Vagina (tissue), 2 donors: Measurements from ENCODE around the gene CACNA1D.

Experiments used
- CTCF ChIP-seq, 3 experiments: fragments of 450-650 bp in 2 of 3; fragments of 200-600 bp in 1 of 3; sonication (generic) in 1 of 3; IDR thresholded peaks; one replicate each; pipeline ENCODE4 v1.5.1; 2017 to 2019; ENCODE audit warnings: antibody characterized with exemption in 3 of 3, mild to moderate bottlenecking in 2 of 3, moderate library complexity in 2 of 3
- POLR2A ChIP-seq, 2 donors: fragments of 450-650 bp; IDR thresholded peaks; one replicate each; pipeline ENCODE4 v1.6.1; 2017; ENCODE audit warnings: antibody characterized with exemption in 2 of 2, mild to moderate bottlenecking in 2 of 2, moderate library complexity in 2 of 2
- POLR2AphosphoS5 ChIP-seq, 2 donors: sonication (generic); formaldehyde crosslinking; IDR thresholded peaks; one replicate each; pipeline ENCODE4 v1.9.0; 2017; ENCODE audit warnings: antibody characterized with exemption in 2 of 2, mild to moderate bottlenecking in 2 of 2, low read depth in 1 of 2; ENCODE audit not compliant: insufficient read depth in 1 of 2

GRCh38 chr3:53612508-53612907 is 118.1 kb downstream of the CACNA1D start:
- TF ChIP-seq CTCF (IDR thresholded peaks at IDR 0.05) (no peak), POLR2AphosphoS5 (IDR thresholded peaks at IDR 0.05; ENCODE audit: insufficient read depth in 1 of 2, low read depth in 1 of 2) (no peak), POLR2A (IDR thresholded peaks at IDR 0.05) (no peak)
